HG03469 (cell line): ENCODE data around the gene TAF11L7.
"Not testable (repeated sequence)": the region's sequence is repeated elsewhere in the genome, so short reads cannot be mapped to it uniquely, and the experiment has no call there.

ENCODE experiments used
- ATAC-seq: cut with Tn5 transposase; IDR thresholded peaks from one replicate; pipeline ENCODE4 v1.9.1; 2021; ENCODE audit warnings: mild to moderate bottlenecking, moderate library complexity, moderate number of reproducible peaks; ENCODE audit not compliant: unreplicated experiment

TAF11L7 gene

GRCh38 chr5:17585658-17586057, at the start of gene TAF11L7:
TSS of gene TAF11L7 (minus strand) at chr5:17585758.
- not testable (repeated sequence) for ATAC-seq

- ATAC-seq, result no peak
Observed at GRCh38 chr5:17634160-17634559, 48.6 kb upstream of the TAF11L7 start, which contains the start of gene TAF11L14. TSS of gene TAF11L14 (plus strand) at chr5:17634460.

GRCh38 chr5:17631788-17632187, 46.2 kb upstream of the TAF11L7 start, which contains the start of gene TAF11L13:
TSS of gene TAF11L13 (plus strand) at chr5:17632088.
- not testable (repeated sequence) for ATAC-seq

GRCh38 chr5:17625686-17626085, 40.1 kb upstream of the TAF11L7 start:
- no peak for ATAC-seq

GRCh38 chr5:17620627-17621026, 35.1 kb upstream of the TAF11L7 start:
- no peak for ATAC-seq

GRCh38 chr5:17619354-17619753, 33.8 kb upstream of the TAF11L7 start:
- ATAC-seq, result no peak

GRCh38 chr5:17614872-17615605, 29.5 kb upstream of the TAF11L7 start:
- no peak for ATAC-seq

- ATAC-seq, result not testable (repeated sequence)
Observed at GRCh38 chr5:17610092-17610491, 24.5 kb upstream of the TAF11L7 start, which contains the start of gene TAF11L12. TSS of gene TAF11L12 (plus strand) at chr5:17610392.

- ATAC-seq, result not testable (repeated sequence)
Observed at GRCh38 chr5:17607461-17607860, 21.9 kb upstream of the TAF11L7 start.

- no peak for ATAC-seq
Observed at GRCh38 chr5:17604951-17605350, 19.4 kb upstream of the TAF11L7 start.

- ATAC-seq, result not testable (repeated sequence)
Observed at GRCh38 chr5:17603880-17604279, 18.3 kb upstream of the TAF11L7 start, which contains the start of gene TAF11L11. TSS of gene TAF11L11 (plus strand) at chr5:17604183.

- not testable (repeated sequence) for ATAC-seq
Observed at GRCh38 chr5:17597728-17598127, 12.2 kb upstream of the TAF11L7 start, which contains the start of gene TAF11L10. TSS of gene TAF11L10 (minus strand) at chr5:17597828.

GRCh38 chr5:17594255-17594654, 8.7 kb upstream of the TAF11L7 start, which contains the start of gene TAF11L9:
TSS of gene TAF11L9 (minus strand) at chr5:17594394.
- not testable (repeated sequence) for ATAC-seq

GRCh38 chr5:17590860-17591259, 5.3 kb upstream of the TAF11L7 start, which contains the start of gene TAF11L8:
TSS of gene TAF11L8 (minus strand) at chr5:17590960.
- not testable (repeated sequence) for ATAC-seq
